B cell (primary cell): ENCODE results near the gene GRM2.

Experiments
- CTCF ChIP-seq: fragments of 200-600 bp; IDR thresholded peaks from one replicate; pipeline ENCODE4 v1.8.0; 2022; ENCODE audit warnings: antibody characterized with exemption, mild to moderate bottlenecking
- EZH2 ChIP-seq: IDR thresholded peaks from 2 replicates; pipeline ENCODE4 v1.6.1; 2012; ENCODE audit warnings: borderline replicate concordance, low read depth, mild to moderate bottlenecking, moderate library complexity, low read length; ENCODE audit not compliant: insufficient read depth, poor library complexity, severe bottlenecking

GRCh38 chr3:51680196-51680595 is 26.7 kb upstream of the GRM2 start:
- TF ChIP-seq CTCF, result no peak
- TF ChIP-seq EZH2, result no peak
